HepG2 (cell line): ENCODE results near the gene PKDREJ. TPM values are rescaled to one million over a fixed set of nuclear protein-coding genes. Genes with fewer than 3 reads are reported as not detected.

Source experiments
- ATAC-seq: fragments of 200-7000 bp; cut with Tn5 transposase; 3 replicates; pipeline ENCODE4 v1.9.1; 2020; ENCODE audit warnings: mild to moderate bottlenecking, moderate library complexity
- BruUV-seq: library from RNA; stranded (reverse); fragments of 400-500 nt; replicated peaks from 2 replicates; lab custom pipeline; 2021; lab: Mats Ljungman, UMichigan
- CTCF ChIA-PET: fragments of 300-600 bp; formaldehyde crosslinking; extraction: SDS; loops from one replicate; lab custom pipeline; 2021; ENCODE audit warnings: low total read pairs, inconsistent platforms, low intra/inter-chr PET ratio; lab: Yijun Ruan, JAX
- POLR2A ChIA-PET: fragments of 350-600 bp; sonication (Branson Sonifier 250); formaldehyde crosslinking; loops from one replicate; lab custom pipeline; 2020; ENCODE audit warnings: antibody characterized with exemption, inconsistent platforms; lab: Yijun Ruan, JAX
- DNase-seq: peaks from one replicate; pipeline ENCODE4 v3.0.0-alpha.2; 2015; ENCODE audit warnings: low spot score
- FAIRE-seq: peaks from 3 replicates; lab custom pipeline; 2011; peaks lifted over from hg19 to GRCh38; lab: Jason Lieb, UNC
- H2AFZ ChIP-seq: one replicate; pipeline ENCODE4 v1.6.1; 2011; ENCODE audit warnings: low read length, inconsistent platforms
- H3K27ac ChIP-seq: fragments of 300-600 bp; 3 replicates; pipeline ENCODE4 v1.8.0; 2011; ENCODE audit warnings: mixed run types, mild to moderate bottlenecking, mixed read lengths, low read length, inconsistent platforms; ENCODE audit not compliant: insufficient read depth; ENCODE audit errors: extremely low read length
- H3K27me3 ChIP-seq, 2 experiments: fragments of 200-600 bp in 1 of 2; 2 replicates in 1 of 2; 3 replicates in 1 of 2; pipeline versions ENCODE4 v1.6.0 to v1.8.0; 2011; ENCODE audit warnings: low read length in 2 of 2, mild to moderate bottlenecking in 2 of 2, moderate library complexity in 2 of 2, inconsistent platforms in 1 of 2; ENCODE audit not compliant: insufficient read depth in 2 of 2, control insufficient read depth in 1 of 2
- H3K36me3 ChIP-seq, 2 experiments: fragments of 200-600 bp in 1 of 2; replicated peaks in 1 of 2; 2 replicates in 1 of 2; 3 replicates in 1 of 2; pipeline versions ENCODE4 v1.5.1 to v1.8.0; 2011; ENCODE audit warnings: low read length in 2 of 2, inconsistent platforms in 1 of 2; ENCODE audit not compliant: insufficient read depth in 2 of 2, control insufficient read depth in 1 of 2
- H3K4me1 ChIP-seq: 2 replicates; pipeline ENCODE4 v1.5.1; 2012; ENCODE audit warnings: low read length, inconsistent platforms; ENCODE audit not compliant: insufficient read depth
- H3K4me2 ChIP-seq: 2 replicates; pipeline ENCODE4 v1.6.0; 2011; ENCODE audit warnings: low read depth, low read length, inconsistent platforms
- H3K4me3 ChIP-seq, 3 experiments: fragments of 200-600 bp in 1 of 3; sonication (generic), shearing (Covaris generic) in 1 of 3; replicated peaks in 1 of 3; 2 replicates each; pipeline ENCODE4 v1.5.1; 2011 to 2016; ENCODE audit warnings: low read length in 3 of 3, inconsistent platforms in 2 of 3, low read depth in 2 of 3, mild to moderate bottlenecking in 2 of 3, control low read depth in 1 of 3, mixed read lengths in 1 of 3; ENCODE audit not compliant: insufficient read depth in 1 of 3
- H3K79me2 ChIP-seq: one replicate; pipeline ENCODE4 v1.6.1; 2011; ENCODE audit warnings: low read length, inconsistent platforms; ENCODE audit not compliant: insufficient read depth
- H3K9ac ChIP-seq: 2 replicates; pipeline ENCODE4 v1.6.0; 2011; ENCODE audit warnings: mild to moderate bottlenecking, low read depth, low read length, inconsistent platforms; ENCODE audit not compliant: insufficient read depth
- H3K9me3 ChIP-seq: 2 replicates; pipeline ENCODE4 v1.5.1; 2012; ENCODE audit warnings: mild to moderate bottlenecking, low read length
- H4K20me1 ChIP-seq: 2 replicates; pipeline ENCODE4 v1.6.0; 2011; ENCODE audit warnings: inconsistent platforms, mild to moderate bottlenecking, low read length, moderate library complexity; ENCODE audit not compliant: insufficient read depth
- POLR2AphosphoS5 ChIP-seq: IDR thresholded peaks from 2 replicates; pipeline ENCODE4 v1.6.1; 2012; ENCODE audit warnings: low read depth, low read length
- WGBS: methylation state at CpG from one replicate; pipeline ENCODE4 v1.1.6; 2017; ENCODE audit warnings: low lambda C conversion rate; 5-methylcytosine and 5-hydroxymethylcytosine counted together
- in situ Hi-C: cut with HindIII; loops from 2 replicates; pipeline ENCODE4 v1.10.0; 2017; ENCODE audit warnings: low pct_unique_long_range_greater_than_20kb; ENCODE audit not compliant: extremely low pct_ligation_motif_present
- intact Hi-C: fragments of 100-400 bp; cut with micrococcal nuclease; formaldehyde crosslinking; loops from one replicate; pipeline ENCODE4 v1.10.0; 2022; ENCODE audit not compliant: unreplicated experiment
- polyA plus RNA-seq, 8 experiments: library from polyadenylated mRNA; depleted of rRNA in 3 of 8; stranded (reverse) in 7 of 8; unstranded in 1 of 8; fragments of >200 nt; fragmentation: Illumina TruSeq in 4 of 8; extraction: Trizol in 4 of 8; gene quantifications; 2 replicates each; pipeline versions ENCODE4 v1.2.1 to v1.2.3, GENCODE V29; 2011 to 2016; ENCODE audit warnings: low read depth in 4 of 8, missing spikeins in 1 of 8, mixed read lengths in 1 of 8; ENCODE audit not compliant: insufficient read depth in 1 of 8
- total RNA-seq, 5 experiments: library from RNA; depleted of rRNA; stranded (reverse); fragments of >200 nt; fragmentation: Illumina TruSeq; extraction: Trizol; gene quantifications; 2 replicates each; pipeline ENCODE4 v1.2.3, GENCODE V29; 2016; ENCODE audit warnings: low read depth in 1 of 5
- TF ChIP-seq, protein P1 (sequence below): sonication (generic); formaldehyde crosslinking; IDR thresholded peaks from 2 replicates; pipeline ENCODE4 v1.4.0; 2020; ENCODE audit warnings: mild to moderate bottlenecking, missing genetic modification reagents, borderline replicate concordance

PKDREJ gene
- total and polyA plus RNA-seq, 2 of the 13 experiments (the other 11 are each of a cell fraction or from before 2014, with no cell fraction given) = not detected

DNA sequence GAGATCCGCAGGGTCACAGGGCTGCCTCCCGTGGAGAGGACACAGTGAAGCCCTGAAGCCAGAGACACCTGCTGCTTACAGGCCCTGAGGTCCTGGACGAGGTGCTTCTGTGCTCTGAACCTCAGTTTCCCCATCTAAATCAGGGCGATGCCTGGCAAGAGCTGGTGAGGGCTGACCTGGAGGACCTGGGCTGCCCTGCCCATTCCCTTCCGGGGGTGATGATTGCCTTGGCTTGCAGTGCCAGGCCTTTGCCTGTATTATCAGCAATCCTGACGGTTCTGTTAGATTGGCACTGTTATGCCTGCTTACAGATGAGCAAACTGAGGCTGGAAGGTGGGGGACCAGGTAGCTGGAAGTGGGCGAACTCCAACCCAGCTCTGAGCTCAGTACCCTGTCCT, 25.7 kb upstream of the PKDREJ start:
- Histone ChIP-seq H3K9ac (no peak overlapping the region), H3K27ac (no peak overlapping the region), H2AFZ (no peak overlapping the region), H3K27me3 (no peaks in the 10 kb centered on the region), H4K20me1 (no peaks in the 10 kb centered on the region), H3K4me2 (no peak overlapping the region), H3K4me1 (no peaks in the 10 kb centered on the region), H3K79me2 (no peaks in the 10 kb centered on the region), H3K36me3 (peaks cover 48 to 82% of the 10 kb centered on the region in 2 experiments), H3K4me3 (no peak overlapping the region), H3K9me3 (no peaks in the 10 kb centered on the region)
- 100% methylated on average over 3 of the region's 7 CpGs for WGBS
- TF ChIP-seq, protein P1, sequence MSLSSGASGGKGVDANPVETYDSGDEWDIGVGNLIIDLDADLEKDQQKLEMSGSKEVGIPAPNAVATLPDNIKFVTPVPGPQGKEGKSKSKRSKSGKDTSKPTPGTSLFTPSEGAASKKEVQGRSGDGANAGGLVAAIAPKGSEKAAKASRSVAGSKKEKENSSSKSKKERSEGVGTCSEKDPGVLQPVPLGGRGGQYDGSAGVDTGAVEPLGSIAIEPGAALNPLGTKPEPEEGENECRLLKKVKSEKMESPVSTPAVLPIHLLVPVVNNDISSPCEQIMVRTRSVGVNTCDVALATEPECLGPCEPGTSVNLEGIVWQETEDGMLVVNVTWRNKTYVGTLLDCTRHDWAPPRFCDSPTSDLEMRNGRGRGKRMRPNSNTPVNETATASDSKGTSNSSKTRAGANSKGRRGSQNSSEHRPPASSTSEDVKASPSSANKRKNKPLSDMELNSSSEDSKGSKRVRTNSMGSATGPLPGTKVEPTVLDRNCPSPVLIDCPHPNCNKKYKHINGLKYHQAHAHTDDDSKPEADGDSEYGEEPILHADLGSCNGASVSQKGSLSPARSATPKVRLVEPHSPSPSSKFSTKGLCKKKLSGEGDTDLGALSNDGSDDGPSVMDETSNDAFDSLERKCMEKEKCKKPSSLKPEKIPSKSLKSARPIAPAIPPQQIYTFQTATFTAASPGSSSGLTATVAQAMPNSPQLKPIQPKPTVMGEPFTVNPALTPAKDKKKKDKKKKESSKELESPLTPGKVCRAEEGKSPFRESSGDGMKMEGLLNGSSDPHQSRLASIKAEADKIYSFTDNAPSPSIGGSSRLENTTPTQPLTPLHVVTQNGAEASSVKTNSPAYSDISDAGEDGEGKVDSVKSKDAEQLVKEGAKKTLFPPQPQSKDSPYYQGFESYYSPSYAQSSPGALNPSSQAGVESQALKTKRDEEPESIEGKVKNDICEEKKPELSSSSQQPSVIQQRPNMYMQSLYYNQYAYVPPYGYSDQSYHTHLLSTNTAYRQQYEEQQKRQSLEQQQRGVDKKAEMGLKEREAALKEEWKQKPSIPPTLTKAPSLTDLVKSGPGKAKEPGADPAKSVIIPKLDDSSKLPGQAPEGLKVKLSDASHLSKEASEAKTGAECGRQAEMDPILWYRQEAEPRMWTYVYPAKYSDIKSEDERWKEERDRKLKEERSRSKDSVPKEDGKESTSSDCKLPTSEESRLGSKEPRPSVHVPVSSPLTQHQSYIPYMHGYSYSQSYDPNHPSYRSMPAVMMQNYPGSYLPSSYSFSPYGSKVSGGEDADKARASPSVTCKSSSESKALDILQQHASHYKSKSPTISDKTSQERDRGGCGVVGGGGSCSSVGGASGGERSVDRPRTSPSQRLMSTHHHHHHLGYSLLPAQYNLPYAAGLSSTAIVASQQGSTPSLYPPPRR (CRISPR knock-in tag) = no peak
- TF ChIP-seq POLR2AphosphoS5 = peak; percentile 34; the same call in 1 of the 2 replicates
- DNase-seq (no peak), ATAC-seq (no peak), FAIRE-seq (no peak)
- ChIA-PET CTCF (no interaction called here), POLR2A (interaction anchor here (2.7 to 4.2 kb wide), 2 partner anchors 11 to 20 kb away, joined by 9 to 33 read pairs; partner anchors contain the start of gene TTC38)
- no TSS peak for BruUV-seq
- in situ Hi-C loops = no loop called here
- intact Hi-C loops = no loop called here
